ENCODE results near the gene DENND4A. TPM values are rescaled to one million over a fixed set of nuclear protein-coding genes. Genes with fewer than 3 reads are reported as not detected.
"Not testable (repeated sequence)": the region's sequence is repeated elsewhere in the genome, so short reads cannot be mapped to it uniquely, and the experiment has no call there.

Gene DENND4A
- total RNA-seq, 1 donor from 2014 or later = 13.9 TPM

GRCh38 chr15:65811835-65812234 is 19.7 kb upstream of the DENND4A start:
- no peak for FAIRE-seq
- Mint-ChIP-seq H3K36me3 (ENCODE audit: low read depth, unreplicated experiment) (no peaks in the 10 kb centered on the region), H3K27ac (ENCODE audit: unreplicated experiment) (no peak overlapping the region), H3K27me3 (ENCODE audit: low read depth, unreplicated experiment) (no peaks in the 10 kb centered on the region), H3K4me3 (ENCODE audit: unreplicated experiment) (no peak overlapping the region), H3K4me1 (ENCODE audit: low read depth, unreplicated experiment) (no peaks in the 10 kb centered on the region), H3K9me3 (ENCODE audit: unreplicated experiment) (peaks cover 4% of the 10 kb centered on the region)
- no peaks in the 10 kb centered on the region for H3K36me3 ChIP-seq (ENCODE audit: insufficient read depth, low read length)
- no peak overlapping the region for H2AFZ ChIP-seq (ENCODE audit: low read depth, low read length)
- no peaks in the 10 kb centered on the region for H3K27me3 ChIP-seq (ENCODE audit: insufficient read depth, low read length)
- no peaks in the 10 kb centered on the region for H4K20me1 ChIP-seq (ENCODE audit: insufficient read depth, low read length)
- DNase-seq (ENCODE audit: low read depth) = no peak
- no peaks in the 10 kb centered on the region for H3K79me2 ChIP-seq (ENCODE audit: insufficient read depth, low read length)
- H3K27ac ChIP-seq (ENCODE audit: low read depth, low read length) = no peak overlapping the region
- no peaks in the 10 kb centered on the region for H3K9me3 ChIP-seq (ENCODE audit: insufficient read depth, low read depth, low read length)
- no peak overlapping the region for H3K4me3 ChIP-seq (ENCODE audit: insufficient read depth, low read depth, low read length)
- H3K4me1 ChIP-seq (ENCODE audit: insufficient read depth, low read length) = no peaks in the 10 kb centered on the region
- H3K9ac ChIP-seq (ENCODE audit: low read length) = no peak overlapping the region
- no peak for TF ChIP-seq EZH2 (IDR thresholded peaks at IDR 0.05; ENCODE audit: insufficient read depth, low read length)
- TF ChIP-seq CTCF (IDR thresholded peaks at IDR 0.05; ENCODE audit: insufficient read depth, low read depth, low read length) = no peak
- no peak overlapping the region for H3K4me2 ChIP-seq (ENCODE audit: low read length)

- not testable (repeated sequence) for H3K27ac Mint-ChIP-seq (ENCODE audit: unreplicated experiment); H3K4me3 Mint-ChIP-seq (ENCODE audit: unreplicated experiment); H3K4me1 ChIP-seq (ENCODE audit: insufficient read depth, low read length); H3K79me2 ChIP-seq (ENCODE audit: insufficient read depth, low read length); H3K9ac ChIP-seq (ENCODE audit: low read length); DNase-seq (ENCODE audit: low read depth); H3K36me3 ChIP-seq (ENCODE audit: insufficient read depth, low read length); H3K4me1 Mint-ChIP-seq (ENCODE audit: low read depth, unreplicated experiment); H3K9me3 ChIP-seq (ENCODE audit: insufficient read depth, low read depth, low read length); H3K27me3 ChIP-seq (ENCODE audit: insufficient read depth, low read length); H2AFZ ChIP-seq (ENCODE audit: low read depth, low read length); H3K4me3 ChIP-seq (ENCODE audit: insufficient read depth, low read depth, low read length); H3K4me2 ChIP-seq (ENCODE audit: low read length); H3K27ac ChIP-seq (ENCODE audit: low read depth, low read length); H4K20me1 ChIP-seq (ENCODE audit: insufficient read depth, low read length); H3K36me3 Mint-ChIP-seq (ENCODE audit: low read depth, unreplicated experiment); H3K9me3 Mint-ChIP-seq (ENCODE audit: unreplicated experiment); H3K27me3 Mint-ChIP-seq (ENCODE audit: low read depth, unreplicated experiment); FAIRE-seq
Observed at GRCh38 chr15:65811011-65811733, 19.1 kb upstream of the DENND4A start.

- H2AFZ ChIP-seq (ENCODE audit: low read depth, low read length) = no peak overlapping the region
- no peak overlapping the region for H3K27ac ChIP-seq (ENCODE audit: low read depth, low read length)
- DNase-seq (ENCODE audit: low read depth) (no peak), FAIRE-seq (no peak)
- no peak overlapping the region for H3K4me2 ChIP-seq (ENCODE audit: low read length)
- no peak overlapping the region for H3K9ac ChIP-seq (ENCODE audit: low read length)
- Mint-ChIP-seq H3K27me3 (ENCODE audit: low read depth, unreplicated experiment) (no peaks in the 10 kb centered on the region), H3K4me1 (ENCODE audit: low read depth, unreplicated experiment) (peaks cover 1% of the 10 kb centered on the region), H3K4me3 (ENCODE audit: unreplicated experiment) (no peak overlapping the region), H3K27ac (ENCODE audit: unreplicated experiment) (no peak overlapping the region), H3K36me3 (ENCODE audit: low read depth, unreplicated experiment) (no peaks in the 10 kb centered on the region), H3K9me3 (ENCODE audit: unreplicated experiment) (no peaks in the 10 kb centered on the region)
- TF ChIP-seq EZH2 (IDR thresholded peaks at IDR 0.05; ENCODE audit: insufficient read depth, low read length) (no peak), CTCF (IDR thresholded peaks at IDR 0.05; ENCODE audit: insufficient read depth, low read depth, low read length) (no peak)
- H3K4me3 ChIP-seq (ENCODE audit: insufficient read depth, low read depth, low read length) = no peak overlapping the region
- H3K27me3 ChIP-seq (ENCODE audit: insufficient read depth, low read length) = no peaks in the 10 kb centered on the region
- no peaks in the 10 kb centered on the region for H3K4me1 ChIP-seq (ENCODE audit: insufficient read depth, low read length)
- H3K36me3 ChIP-seq (ENCODE audit: insufficient read depth, low read length) = no peaks in the 10 kb centered on the region
- no peaks in the 10 kb centered on the region for H4K20me1 ChIP-seq (ENCODE audit: insufficient read depth, low read length)
- no peaks in the 10 kb centered on the region for H3K79me2 ChIP-seq (ENCODE audit: insufficient read depth, low read length)
- no peaks in the 10 kb centered on the region for H3K9me3 ChIP-seq (ENCODE audit: insufficient read depth, low read depth, low read length)
Observed at GRCh38 chr15:65806397-65806796, 14.3 kb upstream of the DENND4A start.
